Smooth muscle cell (in vitro differentiated cells): Measurements from ENCODE around the gene CYTH3. TPM values are rescaled to one million over a fixed set of nuclear protein-coding genes. Genes with fewer than 3 reads are reported as not detected.

ENCODE experiments used
- DNase-seq: peaks from one replicate; lab custom pipeline; 2025; ENCODE audit not compliant: unreplicated experiment; lab: John Stamatoyannopoulos, UW
- H2AFZ ChIP-seq: fragments of 200-600 bp; sonication (generic); 2 replicates; pipeline ENCODE4 v1.6.0; 2016; ENCODE audit warnings: antibody characterized with exemption, low read depth, mild to moderate bottlenecking
- H3F3A ChIP-seq: fragments of 200-600 bp; sonication (generic); 2 replicates; pipeline ENCODE4 v1.6.0; 2017; ENCODE audit warnings: antibody characterized with exemption, low read depth
- H3K27ac ChIP-seq: fragments of 200-600 bp; sonication (generic); 2 replicates; pipeline ENCODE4 v1.5.1; 2016; ENCODE audit warnings: low read depth, mild to moderate bottlenecking
- H3K27me3 ChIP-seq: fragments of 200-600 bp; sonication (generic); 2 replicates; pipeline ENCODE4 v1.6.1; 2016; ENCODE audit warnings: low read depth, mild to moderate bottlenecking
- H3K36me3 ChIP-seq: fragments of 200-600 bp; sonication (generic); 2 replicates; pipeline ENCODE4 v1.5.1; 2016; ENCODE audit warnings: low read depth
- H3K4me1 ChIP-seq: fragments of 200-600 bp; sonication (generic); 2 replicates; pipeline ENCODE4 v1.5.1; 2016; ENCODE audit warnings: low read depth
- H3K4me2 ChIP-seq: fragments of 200-600 bp; sonication (generic); 2 replicates; pipeline ENCODE4 v1.6.0; 2016; ENCODE audit warnings: mild to moderate bottlenecking
- H3K4me3 ChIP-seq: fragments of 200-600 bp; sonication (generic); 2 replicates; pipeline ENCODE4 v1.5.1; 2016; ENCODE audit warnings: mild to moderate bottlenecking
- H3K79me2 ChIP-seq: fragments of 200-600 bp; sonication (generic); 2 replicates; pipeline ENCODE4 v1.6.0; 2016; ENCODE audit warnings: low read depth, mild to moderate bottlenecking
- H3K9ac ChIP-seq: fragments of 200-600 bp; sonication (generic); 2 replicates; pipeline ENCODE4 v1.6.0; 2016; ENCODE audit warnings: low read depth
- H3K9me3 ChIP-seq: fragments of 200-600 bp; sonication (generic); replicated peaks from 2 replicates; pipeline ENCODE4 v1.5.1; 2016; ENCODE audit warnings: low read depth
- H4K20me1 ChIP-seq: fragments of 200-600 bp; sonication (generic); 2 replicates; pipeline ENCODE4 v1.6.0; 2016; ENCODE audit warnings: low read depth
- WGBS: methylation state at CpG from one replicate; pipeline ENCODE4 v1.1.7; 2016; ENCODE audit warnings: low lambda C conversion rate; 5-methylcytosine and 5-hydroxymethylcytosine counted together
- polyA plus RNA-seq: library from polyadenylated mRNA; unstranded; fragments of >200 nt; fragmentation: Nextera tagmentation; extraction: Ambion mirVana; gene quantifications from 2 replicates; pipeline ENCODE4 v1.2.1, GENCODE V29; 2016
- total RNA-seq: library from RNA; depleted of rRNA; stranded (reverse); fragments of >200 nt; gene quantifications from 2 replicates; pipeline ENCODE4 v1.2.3, GENCODE V29; 2014
- TF ChIP-seq, protein P1 (sequence below): fragments of 200-600 bp; sonication (generic); IDR thresholded peaks from 2 replicates; pipeline ENCODE4 v1.5.1; 2017; ENCODE audit warnings: borderline replicate concordance, mild to moderate bottlenecking, antibody characterized with exemption; ENCODE audit not compliant: insufficient read depth, poor library complexity, severe bottlenecking

CYTH3 gene
- total and polyA plus RNA-seq, 2 experiments from 2014 or later = 7.6 to 11.4 TPM

- Histone ChIP-seq H3K9ac (no peak overlapping the region), H3K4me2 (no peak overlapping the region), H2AFZ (no peak overlapping the region), H4K20me1 (no peaks in the 10 kb centered on the region), H3K27ac (no peak overlapping the region), H3K36me3 (no peaks in the 10 kb centered on the region), H3K79me2 (no peaks in the 10 kb centered on the region), H3K9me3 (no peaks in the 10 kb centered on the region), H3K4me1 (no peaks in the 10 kb centered on the region), H3K27me3 (no peaks in the 10 kb centered on the region), H3F3A (no peaks in the 10 kb centered on the region), H3K4me3 (no peak overlapping the region)
- WGBS = 78% methylated on average over 6 of the region's 6 CpGs
- DNase-seq = no peak
- TF ChIP-seq, protein P1, sequence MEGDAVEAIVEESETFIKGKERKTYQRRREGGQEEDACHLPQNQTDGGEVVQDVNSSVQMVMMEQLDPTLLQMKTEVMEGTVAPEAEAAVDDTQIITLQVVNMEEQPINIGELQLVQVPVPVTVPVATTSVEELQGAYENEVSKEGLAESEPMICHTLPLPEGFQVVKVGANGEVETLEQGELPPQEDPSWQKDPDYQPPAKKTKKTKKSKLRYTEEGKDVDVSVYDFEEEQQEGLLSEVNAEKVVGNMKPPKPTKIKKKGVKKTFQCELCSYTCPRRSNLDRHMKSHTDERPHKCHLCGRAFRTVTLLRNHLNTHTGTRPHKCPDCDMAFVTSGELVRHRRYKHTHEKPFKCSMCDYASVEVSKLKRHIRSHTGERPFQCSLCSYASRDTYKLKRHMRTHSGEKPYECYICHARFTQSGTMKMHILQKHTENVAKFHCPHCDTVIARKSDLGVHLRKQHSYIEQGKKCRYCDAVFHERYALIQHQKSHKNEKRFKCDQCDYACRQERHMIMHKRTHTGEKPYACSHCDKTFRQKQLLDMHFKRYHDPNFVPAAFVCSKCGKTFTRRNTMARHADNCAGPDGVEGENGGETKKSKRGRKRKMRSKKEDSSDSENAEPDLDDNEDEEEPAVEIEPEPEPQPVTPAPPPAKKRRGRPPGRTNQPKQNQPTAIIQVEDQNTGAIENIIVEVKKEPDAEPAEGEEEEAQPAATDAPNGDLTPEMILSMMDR = no peak
Measured at GRCh38 chr7:6316226-6316625, 43.8 kb upstream of the CYTH3 start.

GRCh38 chr7:6315746-6316145, 43.3 kb upstream of the CYTH3 start:
- no peaks in the 10 kb centered on the region for H3K9me3 ChIP-seq
- H3F3A ChIP-seq = no peaks in the 10 kb centered on the region
- H2AFZ ChIP-seq = no peak overlapping the region
- H3K36me3 ChIP-seq = no peaks in the 10 kb centered on the region
- H3K4me2 ChIP-seq = no peak overlapping the region
- no peak overlapping the region for H3K27ac ChIP-seq
- DNase-seq = no peak
- no peaks in the 10 kb centered on the region for H3K79me2 ChIP-seq
- no peaks in the 10 kb centered on the region for H3K4me1 ChIP-seq
- H3K27me3 ChIP-seq = no peaks in the 10 kb centered on the region
- TF ChIP-seq, protein P1 = no peak
- 39% methylated on average over 8 of the region's 8 CpGs for WGBS
- H4K20me1 ChIP-seq = no peaks in the 10 kb centered on the region
- no peak overlapping the region for H3K4me3 ChIP-seq
- H3K9ac ChIP-seq = no peak overlapping the region

DNA sequence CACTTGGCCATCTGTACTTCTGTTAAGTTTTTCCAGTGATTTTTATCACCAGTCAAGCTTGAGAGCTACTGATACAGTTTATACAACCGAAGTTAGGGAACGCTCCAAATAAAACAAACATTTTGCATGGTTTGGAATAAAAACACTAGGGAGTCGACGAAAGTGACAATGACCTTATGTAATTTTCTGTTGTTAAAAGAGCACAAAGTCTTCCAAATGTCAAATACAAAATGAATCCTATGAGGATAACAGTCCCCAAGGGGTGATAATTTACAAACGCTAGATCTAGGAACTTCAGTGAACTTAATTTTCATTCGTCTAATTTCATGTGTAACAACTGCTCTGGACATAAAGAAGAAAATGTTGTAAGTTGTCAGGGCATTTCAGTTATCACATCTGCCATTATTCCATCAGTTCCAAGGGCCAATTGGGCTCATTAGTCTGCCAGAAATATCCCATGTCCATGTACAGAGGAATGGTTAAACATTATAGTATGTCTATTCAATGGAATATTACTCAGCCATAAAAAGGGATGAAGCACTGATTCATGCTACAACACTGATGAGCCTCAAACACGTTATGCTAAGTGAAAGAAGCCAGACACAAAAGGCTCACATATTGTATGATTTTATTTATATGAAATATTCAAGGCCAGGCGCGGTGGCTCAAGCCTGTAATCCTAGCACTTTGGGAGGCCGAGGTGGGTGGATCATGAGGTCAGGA, 38.0 kb upstream of the CYTH3 start:
- Histone ChIP-seq H3K4me1 (no peaks in the 10 kb centered on the region), H3K9ac (no peak overlapping the region), H3K4me3 (no peak overlapping the region), H3K9me3 (no peaks in the 10 kb centered on the region), H2AFZ (no peak overlapping the region), H3K27me3 (no peaks in the 10 kb centered on the region), H3F3A (no peaks in the 10 kb centered on the region), H4K20me1 (no peaks in the 10 kb centered on the region), H3K36me3 (no peaks in the 10 kb centered on the region), H3K4me2 (no peak overlapping the region), H3K79me2 (no peaks in the 10 kb centered on the region), H3K27ac (no peak overlapping the region)
- 91% methylated on average over 10 of the region's 10 CpGs for WGBS
- TF ChIP-seq, protein P1 = no peak
- no peak for DNase-seq

DNA sequence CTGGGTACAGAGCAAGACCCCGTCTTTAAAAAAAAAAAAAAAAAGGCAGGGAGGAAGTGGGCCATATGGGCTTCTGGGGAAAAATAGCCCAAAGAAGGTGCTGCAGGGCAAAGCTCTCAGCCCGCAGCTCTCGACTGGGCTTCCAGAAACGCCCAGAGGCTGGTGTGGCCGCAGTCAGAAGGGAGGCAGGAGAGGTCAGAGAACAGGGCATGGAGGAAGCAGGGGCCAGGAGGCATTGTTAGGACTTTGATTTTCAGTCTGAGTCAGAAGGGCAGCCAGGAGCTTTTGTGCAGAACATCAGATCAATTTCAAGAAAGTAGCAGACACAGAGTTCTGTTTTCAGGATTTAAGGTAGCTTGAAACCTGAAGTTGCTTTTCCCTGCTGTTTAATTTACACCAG, 35.3 kb upstream of the CYTH3 start:
- Histone ChIP-seq H3K9me3 (no peaks in the 10 kb centered on the region), H3K9ac (no peak overlapping the region), H3K27me3 (no peaks in the 10 kb centered on the region), H3K4me3 (no peak overlapping the region), H4K20me1 (no peaks in the 10 kb centered on the region), H3K79me2 (no peaks in the 10 kb centered on the region), H3K27ac (no peak overlapping the region), H3F3A (no peaks in the 10 kb centered on the region), H3K4me2 (no peak overlapping the region), H3K36me3 (no peaks in the 10 kb centered on the region), H2AFZ (no peak overlapping the region), H3K4me1 (no peaks in the 10 kb centered on the region)
- no peak for DNase-seq
- TF ChIP-seq, protein P1 = no peak
- 79% methylated on average over 5 of the region's 5 CpGs for WGBS
